ENCODE data around the gene BAD. TPM values are rescaled to one million over a fixed set of nuclear protein-coding genes. Genes with fewer than 3 reads are reported as not detected.

BAD gene
- total RNA-seq, 1 experiment from 2014 or later = 50.5 TPM

DNA sequence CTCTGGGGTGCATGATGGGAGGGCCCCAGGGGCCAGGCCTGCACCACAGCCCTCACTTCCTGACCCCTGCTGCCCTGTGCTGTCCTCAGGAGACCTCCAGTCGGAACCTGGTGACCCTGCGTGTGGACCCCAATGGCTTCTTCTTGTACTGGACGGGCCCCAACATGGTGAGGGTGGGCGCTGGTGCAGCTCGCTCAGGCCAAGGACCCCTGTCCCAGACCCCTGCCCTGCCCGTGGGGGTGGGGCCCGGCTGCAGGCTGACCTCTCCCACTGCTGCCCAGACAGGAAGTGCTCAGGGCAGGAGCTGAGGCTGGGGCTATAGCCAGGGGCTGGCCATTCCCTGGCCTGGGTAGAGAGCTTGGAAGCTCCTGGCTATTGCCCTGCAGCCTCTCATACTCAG lies 30.1 kb downstream of the BAD start:
- Histone ChIP-seq H3K4me3 (ENCODE audit: low read depth, low read length) (no peak overlapping the region), H3K4me1 (peaks cover 14% of the 10 kb centered on the region), H3K9me3 (no peaks in the 10 kb centered on the region), H3K36me3 (ENCODE audit: control insufficient read depth, insufficient read depth, low read length) (peaks cover 4% of the 10 kb centered on the region), H3K27me3 (replicated peaks; ENCODE audit: control insufficient read depth, insufficient read depth, low read length) (no peaks in the 10 kb centered on the region)
- no peak for DNase-seq
- no TSS peak for BruUV-seq (replicated peaks)
- Mint-ChIP-seq H3K27me3 (ENCODE audit: insufficient read depth, unreplicated experiment) (no peaks in the 10 kb centered on the region), H3K4me3 (ENCODE audit: unreplicated experiment) (no peak overlapping the region), H3K36me3 (ENCODE audit: insufficient read depth, unreplicated experiment) (peaks cover 30% of the 10 kb centered on the region), H3K27ac (ENCODE audit: unreplicated experiment) (no peak overlapping the region), H3K4me1 (ENCODE audit: low read depth, unreplicated experiment) (peaks cover 4% of the 10 kb centered on the region), H3K9me3 (ENCODE audit: unreplicated experiment) (no peaks in the 10 kb centered on the region)
- ChIA-PET POLR2A (no interaction called here), CTCF (no interaction called here)
- intact Hi-C loops (cut with micrococcal nuclease; ENCODE audit: unreplicated experiment) = no loop called here
- TF ChIP-seq, protein P1, sequence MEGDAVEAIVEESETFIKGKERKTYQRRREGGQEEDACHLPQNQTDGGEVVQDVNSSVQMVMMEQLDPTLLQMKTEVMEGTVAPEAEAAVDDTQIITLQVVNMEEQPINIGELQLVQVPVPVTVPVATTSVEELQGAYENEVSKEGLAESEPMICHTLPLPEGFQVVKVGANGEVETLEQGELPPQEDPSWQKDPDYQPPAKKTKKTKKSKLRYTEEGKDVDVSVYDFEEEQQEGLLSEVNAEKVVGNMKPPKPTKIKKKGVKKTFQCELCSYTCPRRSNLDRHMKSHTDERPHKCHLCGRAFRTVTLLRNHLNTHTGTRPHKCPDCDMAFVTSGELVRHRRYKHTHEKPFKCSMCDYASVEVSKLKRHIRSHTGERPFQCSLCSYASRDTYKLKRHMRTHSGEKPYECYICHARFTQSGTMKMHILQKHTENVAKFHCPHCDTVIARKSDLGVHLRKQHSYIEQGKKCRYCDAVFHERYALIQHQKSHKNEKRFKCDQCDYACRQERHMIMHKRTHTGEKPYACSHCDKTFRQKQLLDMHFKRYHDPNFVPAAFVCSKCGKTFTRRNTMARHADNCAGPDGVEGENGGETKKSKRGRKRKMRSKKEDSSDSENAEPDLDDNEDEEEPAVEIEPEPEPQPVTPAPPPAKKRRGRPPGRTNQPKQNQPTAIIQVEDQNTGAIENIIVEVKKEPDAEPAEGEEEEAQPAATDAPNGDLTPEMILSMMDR (IDR thresholded peaks at IDR 0.05; ENCODE audit: insufficient read depth in 1 of 2, low read depth in 1 of 2, low read length in 1 of 2, severe bottlenecking in 1 of 2, unreplicated experiment in 1 of 2) = no peak

DNA sequence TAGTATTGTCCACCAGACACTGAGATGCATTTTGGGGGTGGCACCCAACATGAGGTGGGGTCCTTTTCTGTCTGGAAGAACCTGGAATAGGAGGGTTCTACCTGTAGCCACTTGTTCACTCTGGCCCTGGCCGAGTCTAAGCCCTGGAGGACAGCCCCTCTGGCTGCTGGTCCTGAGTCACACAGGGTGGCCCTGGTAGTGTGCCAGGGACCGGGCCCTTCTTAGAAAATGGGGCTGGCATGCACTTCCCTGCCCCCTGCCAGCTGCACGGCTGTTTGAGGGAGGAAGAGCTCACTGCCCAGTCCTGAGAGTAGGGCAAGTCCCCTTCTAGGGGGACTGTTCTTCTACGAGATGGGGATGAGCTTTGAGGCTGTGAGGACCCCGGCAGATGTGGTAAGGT lies 31.0 kb downstream of the BAD start:
- peaks cover 26% of the 10 kb centered on the region for H3K36me3 Mint-ChIP-seq (ENCODE audit: insufficient read depth, unreplicated experiment)
- BruUV-seq (replicated peaks) = no TSS peak
- DNase-seq = no peak
- ChIA-PET CTCF (no interaction called here), POLR2A (no interaction called here)
- intact Hi-C loops (cut with micrococcal nuclease; ENCODE audit: unreplicated experiment) = no loop called here
- TF ChIP-seq, protein P1 (IDR thresholded peaks at IDR 0.05; ENCODE audit: insufficient read depth in 1 of 2, low read depth in 1 of 2, low read length in 1 of 2, severe bottlenecking in 1 of 2, unreplicated experiment in 1 of 2) = no peak
- no peaks in the 10 kb centered on the region for H3K9me3 Mint-ChIP-seq (ENCODE audit: unreplicated experiment)
- H3K4me3 Mint-ChIP-seq (ENCODE audit: unreplicated experiment) = no peak overlapping the region
- Histone ChIP-seq H3K4me1 (peaks cover 15% of the 10 kb centered on the region), H3K9me3 (no peaks in the 10 kb centered on the region), H3K4me3 (ENCODE audit: low read depth, low read length) (no peak overlapping the region), H3K36me3 (ENCODE audit: control insufficient read depth, insufficient read depth, low read length) (peaks cover 4% of the 10 kb centered on the region), H3K27me3 (replicated peaks; ENCODE audit: control insufficient read depth, insufficient read depth, low read length) (no peaks in the 10 kb centered on the region)
- H3K4me1 Mint-ChIP-seq (ENCODE audit: low read depth, unreplicated experiment) = peaks cover 8% of the 10 kb centered on the region
- H3K27ac Mint-ChIP-seq (ENCODE audit: unreplicated experiment) = no peak overlapping the region
- H3K27me3 Mint-ChIP-seq (ENCODE audit: insufficient read depth, unreplicated experiment) = no peaks in the 10 kb centered on the region

DNA sequence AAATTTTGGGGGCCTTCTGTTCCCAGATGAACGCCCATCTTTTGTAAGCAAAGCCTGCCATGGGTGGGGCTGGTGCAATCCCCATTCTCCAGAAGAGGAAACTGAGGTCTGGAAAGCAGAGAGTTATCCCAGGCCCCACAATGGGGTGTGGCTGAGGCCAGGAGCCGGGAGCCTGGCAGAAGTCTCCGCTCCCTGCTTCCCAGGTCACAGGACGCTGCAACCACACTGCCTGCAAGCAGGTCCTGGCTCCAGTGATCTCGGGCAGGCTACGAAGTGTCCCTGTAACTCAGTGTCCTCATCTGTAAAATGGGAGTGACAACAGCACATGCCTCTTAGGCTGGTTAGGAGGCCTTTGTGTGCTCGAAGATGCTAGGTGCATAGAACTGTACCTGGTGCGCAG lies 31.4 kb downstream of the BAD start:
- H3K36me3 Mint-ChIP-seq (ENCODE audit: insufficient read depth, unreplicated experiment) = peaks cover 24% of the 10 kb centered on the region
- DNase-seq = no peak
- peak overlapping the region; percentile 66 for H3K4me3 ChIP-seq (ENCODE audit: low read depth, low read length)
- peaks cover 4% of the 10 kb centered on the region for H3K36me3 ChIP-seq (ENCODE audit: control insufficient read depth, insufficient read depth, low read length)
- BruUV-seq (replicated peaks) = no TSS peak
- H3K27me3 Mint-ChIP-seq (ENCODE audit: insufficient read depth, unreplicated experiment) = no peaks in the 10 kb centered on the region
- no peaks in the 10 kb centered on the region for H3K9me3 ChIP-seq
- H3K4me3 Mint-ChIP-seq (ENCODE audit: unreplicated experiment) = peak overlapping the region; percentile 99
- H3K27ac Mint-ChIP-seq (ENCODE audit: unreplicated experiment) = no peak overlapping the region
- TF ChIP-seq, protein P1 (IDR thresholded peaks at IDR 0.05; ENCODE audit: insufficient read depth in 1 of 2, low read depth in 1 of 2, low read length in 1 of 2, severe bottlenecking in 1 of 2, unreplicated experiment in 1 of 2) = no peak
- ChIA-PET CTCF (interaction anchor here (1.6 kb wide), 1 partner anchor 18 kb away, joined by 13 read pairs; no protein-coding TSS in a partner anchor), POLR2A (interaction anchor here (1.0 to 1.4 kb wide), 2 partner anchors 64 to 67 kb away, joined by 4 to 6 read pairs; partner anchors contain the start of genes PRDX5, STIP1 and TRMT112)
- no peaks in the 10 kb centered on the region for H3K9me3 Mint-ChIP-seq (ENCODE audit: unreplicated experiment)
- intact Hi-C loops (cut with micrococcal nuclease; ENCODE audit: unreplicated experiment) = no loop called here
- peaks cover 19% of the 10 kb centered on the region for H3K4me1 ChIP-seq
- no peaks in the 10 kb centered on the region for H3K27me3 ChIP-seq (replicated peaks; ENCODE audit: control insufficient read depth, insufficient read depth, low read length)
- peaks cover 8% of the 10 kb centered on the region for H3K4me1 Mint-ChIP-seq (ENCODE audit: low read depth, unreplicated experiment)

Data from Caco-2 (cell line).